HG03342 (cell line): Measurements from ENCODE around the gene C1orf116.

ENCODE experiments used
- ATAC-seq: cut with Tn5 transposase; IDR thresholded peaks from one replicate; pipeline ENCODE4 v1.9.1; 2021; ENCODE audit warnings: mild to moderate bottlenecking, moderate library complexity; ENCODE audit not compliant: unreplicated experiment

C1orf116 gene

GRCh38 chr1:207035877-207036551, 3.5 kb upstream of the C1orf116 start:
- no peak for ATAC-seq

- no peak for ATAC-seq
Observed at GRCh38 chr1:207034998-207035397, 2.4 kb upstream of the C1orf116 start.

GRCh38 chr1:207034208-207034607, 1.7 kb upstream of the C1orf116 start:
- no peak for ATAC-seq

- ATAC-seq: no peak
Observed at GRCh38 chr1:207033302-207033701, 746 bp upstream of the C1orf116 start.

- ATAC-seq: no peak
Observed at GRCh38 chr1:207031632-207032264, 808 bp downstream of the C1orf116 start.

- ATAC-seq: no peak
Observed at GRCh38 chr1:207031016-207031415, 1.5 kb downstream of the C1orf116 start.

GRCh38 chr1:207030522-207031009, 2.0 kb downstream of the C1orf116 start:
- no peak for ATAC-seq

GRCh38 chr1:207029701-207030521, 2.6 kb downstream of the C1orf116 start:
- ATAC-seq: no peak

- no peak for ATAC-seq
Observed at GRCh38 chr1:207028884-207029650, 3.5 kb downstream of the C1orf116 start.

- no peak for ATAC-seq
Observed at GRCh38 chr1:207027921-207028320, 4.6 kb downstream of the C1orf116 start.

GRCh38 chr1:207027206-207027777, 5.3 kb downstream of the C1orf116 start:
- no peak for ATAC-seq

- no peak for ATAC-seq
Observed at GRCh38 chr1:207026104-207026534, 6.4 kb downstream of the C1orf116 start.

- no peak for ATAC-seq
Observed at GRCh38 chr1:207025146-207025880, 7.2 kb downstream of the C1orf116 start.

GRCh38 chr1:207024202-207025145, 8.1 kb downstream of the C1orf116 start:
- no peak for ATAC-seq

- no peak for ATAC-seq
Observed at GRCh38 chr1:207022996-207023679, 9.4 kb downstream of the C1orf116 start.

- ATAC-seq: no peak
Observed at GRCh38 chr1:207021876-207022596, 10.5 kb downstream of the C1orf116 start.

GRCh38 chr1:207021139-207021861, 11.3 kb downstream of the C1orf116 start:
- no peak for ATAC-seq
